Transverse colon (tissue), 3 donors: ENCODE results near the gene TET3.

Experiments used
- EP300 ChIP-seq: sonication (generic); formaldehyde crosslinking; IDR thresholded peaks from one replicate; pipeline ENCODE4 v1.6.1; 2017; ENCODE audit warnings: antibody characterized with exemption, low read depth
- POLR2A ChIP-seq: fragments of 450-650 bp; IDR thresholded peaks from one replicate; pipeline ENCODE4 v1.6.1; 2016; ENCODE audit warnings: antibody characterized with exemption, mild to moderate bottlenecking, moderate library complexity
- TF ChIP-seq, protein P1 (sequence below), 5 experiments: fragments of 200-600 bp in 3 of 5; fragments of 450-650 bp in 2 of 5; sonication (generic) in 3 of 5; IDR thresholded peaks; 1 replicate in 2 of 5; 2 replicates in 3 of 5; pipeline ENCODE4 v1.5.1; 2016 to 2017; ENCODE audit warnings: antibody characterized with exemption in 5 of 5, inconsistent platforms in 3 of 5, mild to moderate bottlenecking in 2 of 5, moderate library complexity in 1 of 5

DNA sequence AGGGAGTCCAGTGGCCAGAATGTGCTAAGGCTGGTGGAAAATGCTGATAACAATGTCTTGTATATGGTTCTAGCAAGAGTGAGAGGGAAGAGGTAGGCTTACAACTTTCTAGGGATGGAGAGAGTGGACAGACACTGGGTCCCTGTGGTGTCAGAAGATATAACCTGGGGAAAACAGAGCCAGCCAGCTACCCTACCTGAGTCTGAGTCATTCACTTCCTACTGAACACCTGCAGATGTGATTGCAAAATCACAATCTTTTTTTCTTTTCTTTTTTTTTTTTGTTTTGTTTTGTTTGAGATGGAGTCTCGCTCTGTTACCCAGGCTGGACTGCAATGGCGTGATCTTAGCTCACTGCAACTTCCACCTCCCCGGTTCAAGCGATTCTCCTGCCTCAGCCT lies 7.3 kb downstream of the TET3 start:
- TF ChIP-seq, protein P1, sequence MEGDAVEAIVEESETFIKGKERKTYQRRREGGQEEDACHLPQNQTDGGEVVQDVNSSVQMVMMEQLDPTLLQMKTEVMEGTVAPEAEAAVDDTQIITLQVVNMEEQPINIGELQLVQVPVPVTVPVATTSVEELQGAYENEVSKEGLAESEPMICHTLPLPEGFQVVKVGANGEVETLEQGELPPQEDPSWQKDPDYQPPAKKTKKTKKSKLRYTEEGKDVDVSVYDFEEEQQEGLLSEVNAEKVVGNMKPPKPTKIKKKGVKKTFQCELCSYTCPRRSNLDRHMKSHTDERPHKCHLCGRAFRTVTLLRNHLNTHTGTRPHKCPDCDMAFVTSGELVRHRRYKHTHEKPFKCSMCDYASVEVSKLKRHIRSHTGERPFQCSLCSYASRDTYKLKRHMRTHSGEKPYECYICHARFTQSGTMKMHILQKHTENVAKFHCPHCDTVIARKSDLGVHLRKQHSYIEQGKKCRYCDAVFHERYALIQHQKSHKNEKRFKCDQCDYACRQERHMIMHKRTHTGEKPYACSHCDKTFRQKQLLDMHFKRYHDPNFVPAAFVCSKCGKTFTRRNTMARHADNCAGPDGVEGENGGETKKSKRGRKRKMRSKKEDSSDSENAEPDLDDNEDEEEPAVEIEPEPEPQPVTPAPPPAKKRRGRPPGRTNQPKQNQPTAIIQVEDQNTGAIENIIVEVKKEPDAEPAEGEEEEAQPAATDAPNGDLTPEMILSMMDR (IDR thresholded peaks at IDR 0.05), result no peak
- no peak for TF ChIP-seq POLR2A
- no peak for TF ChIP-seq EP300
